SKM-1 (cell line): ENCODE measurements around the gene LCORL.
A peak's percentile ranks its signal among the peaks of the same experiment; 100 is the strongest.
"Not testable (repeated sequence)": the region's sequence is repeated elsewhere in the genome, so short reads cannot be mapped to it uniquely, and the experiment has no call there.

Experiments used
- DNase-seq: peaks from one replicate; lab custom pipeline; 2025; ENCODE audit not compliant: unreplicated experiment; lab: John Stamatoyannopoulos, UW

The LCORL gene

DNA sequence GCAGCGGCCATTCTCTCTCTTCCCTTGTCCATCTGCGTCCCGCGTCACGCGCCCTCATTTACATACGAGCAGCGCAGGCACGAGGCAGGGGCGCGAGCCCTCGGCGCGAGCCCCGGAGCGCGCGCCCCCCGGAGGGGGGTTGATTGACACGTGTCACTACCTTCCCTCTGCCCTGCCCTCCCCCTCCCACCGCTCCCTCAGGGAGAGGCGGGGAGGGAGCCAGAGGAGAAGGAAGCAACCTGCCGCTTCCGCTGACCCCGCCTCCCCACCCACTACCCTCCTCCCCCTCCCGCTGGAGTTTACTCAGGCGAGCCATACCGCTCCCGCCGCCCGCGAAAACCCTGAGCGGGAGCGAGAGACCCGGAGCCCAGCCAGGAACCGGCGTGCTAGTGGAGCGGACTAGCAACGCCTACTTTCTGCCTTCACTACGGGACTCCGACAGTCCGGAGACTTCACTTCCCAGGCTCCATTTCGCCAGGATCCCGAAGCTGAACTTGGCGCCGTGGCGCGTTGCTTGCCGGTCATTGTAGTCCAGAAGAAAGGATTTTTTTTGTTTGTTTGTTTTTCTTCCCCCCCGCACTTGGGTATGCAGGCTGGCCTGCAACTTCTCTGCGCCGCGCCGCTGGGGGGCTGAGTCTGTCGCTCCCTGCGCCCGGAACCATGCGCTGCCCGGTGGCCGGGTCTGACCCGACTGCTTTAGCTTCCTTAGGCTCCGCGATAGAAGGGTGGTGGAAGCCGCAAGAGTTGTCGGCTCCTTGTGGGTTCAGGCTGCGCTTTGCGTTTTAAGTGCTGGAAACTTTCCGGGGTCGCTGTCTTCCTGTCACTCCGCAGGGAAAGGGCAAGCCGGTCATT lies at the start of gene LCORL:
Gene LCORL, minus strand, starts transcription at position 36 of the 852 bp plus-strand sequence. Its CDS starts 4 bp downstream, at position 32.
- peak; percentile 95 for DNase-seq

DNA sequence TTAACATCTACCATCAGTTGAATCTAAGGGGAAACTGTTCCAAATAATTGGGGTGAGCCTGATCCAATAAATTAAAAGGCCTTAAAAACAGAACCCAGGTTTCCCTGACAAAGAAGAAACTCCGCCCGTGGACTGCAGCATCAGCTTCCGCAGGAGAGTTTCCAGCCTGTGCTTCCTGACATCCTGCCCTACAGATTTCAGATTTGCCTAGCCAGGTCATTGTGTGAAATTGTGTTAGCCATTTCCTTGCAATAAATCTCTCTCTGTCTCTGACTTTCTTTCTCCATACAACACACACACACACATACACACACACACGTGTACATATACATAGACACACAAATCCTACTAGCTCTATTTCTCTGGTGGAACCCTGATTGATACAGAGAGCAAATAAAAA lies 48.3 kb upstream of the LCORL start:
- DNase-seq = no peak

GRCh38 chr4:18067031-18067430 lies 45.5 kb upstream of the LCORL start:
- DNase-seq = no peak

- no peak for DNase-seq
Measured at GRCh38 chr4:18063079-18063478, 41.5 kb upstream of the LCORL start.

DNA sequence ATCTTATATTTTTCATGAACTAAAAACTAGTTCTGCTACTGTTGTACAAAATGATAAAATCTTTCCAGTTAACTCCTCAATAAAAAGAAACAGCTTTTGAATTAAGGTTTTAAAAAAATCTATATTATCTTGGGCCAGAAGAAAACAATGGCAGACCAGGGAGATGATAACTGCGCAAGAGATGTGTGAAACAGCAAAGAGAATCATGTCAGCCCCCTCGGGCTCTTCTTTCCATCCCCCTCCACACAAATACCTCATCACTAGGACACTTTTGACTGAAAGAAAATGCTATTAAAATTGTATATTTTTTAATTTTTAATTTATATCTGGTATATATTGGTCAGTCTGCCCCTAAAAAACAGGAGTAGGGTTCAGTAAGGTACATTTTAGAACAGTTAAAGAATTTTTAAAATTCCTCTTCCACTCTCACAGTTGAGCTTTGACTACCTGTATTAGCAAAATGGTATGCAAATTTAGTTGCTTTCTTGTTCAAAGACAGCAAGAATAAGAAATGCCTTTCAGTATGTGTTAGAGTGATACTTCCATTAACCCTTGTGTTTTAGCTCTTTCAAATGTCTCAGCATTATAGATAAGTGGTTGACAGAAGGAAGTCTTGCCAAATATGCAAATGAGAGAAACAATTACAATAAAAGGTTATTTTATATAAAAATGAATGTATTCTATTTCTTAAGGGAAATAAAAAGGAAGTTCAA lies 36.4 kb upstream of the LCORL start:
- DNase-seq = no peak

DNA sequence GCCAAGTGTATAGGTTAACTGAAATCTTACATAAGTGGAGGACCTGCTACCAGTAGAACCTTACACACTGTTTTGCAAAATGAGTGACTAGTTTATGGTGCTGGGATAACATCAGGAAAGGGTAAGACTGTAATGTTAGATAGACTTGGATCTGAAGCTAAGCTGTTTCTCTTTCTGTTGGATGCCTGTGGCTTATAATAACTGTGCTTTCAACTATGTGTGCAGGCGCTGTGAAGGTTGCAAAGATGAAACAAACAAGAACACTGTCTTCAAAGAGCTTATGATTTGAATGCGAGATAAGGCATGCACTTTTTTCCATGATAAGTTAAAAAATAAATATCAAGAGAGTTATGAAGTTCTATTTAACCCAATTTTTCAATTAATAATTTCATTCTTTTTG lies 34.5 kb upstream of the LCORL start:
- DNase-seq = no peak

DNA sequence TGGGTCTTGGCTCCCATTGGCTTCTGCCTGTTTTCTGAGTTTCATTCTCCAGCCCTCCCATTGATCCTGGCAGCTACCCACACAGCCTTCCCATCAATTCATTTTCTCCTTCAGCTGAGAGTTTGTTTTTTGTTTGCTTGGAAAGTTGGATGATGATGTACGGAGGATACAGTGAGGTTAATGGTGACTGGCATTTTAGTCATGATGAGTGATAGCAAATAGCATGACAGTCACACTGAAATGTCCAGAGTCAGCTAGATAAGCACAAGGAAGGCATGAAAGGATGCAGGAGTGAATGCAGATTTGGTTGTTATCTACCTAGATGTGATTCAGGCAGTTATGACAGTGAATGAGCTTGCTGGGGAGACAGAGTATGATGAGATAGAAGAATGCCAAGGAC lies 30.6 kb upstream of the LCORL start:
- no peak for DNase-seq

DNA sequence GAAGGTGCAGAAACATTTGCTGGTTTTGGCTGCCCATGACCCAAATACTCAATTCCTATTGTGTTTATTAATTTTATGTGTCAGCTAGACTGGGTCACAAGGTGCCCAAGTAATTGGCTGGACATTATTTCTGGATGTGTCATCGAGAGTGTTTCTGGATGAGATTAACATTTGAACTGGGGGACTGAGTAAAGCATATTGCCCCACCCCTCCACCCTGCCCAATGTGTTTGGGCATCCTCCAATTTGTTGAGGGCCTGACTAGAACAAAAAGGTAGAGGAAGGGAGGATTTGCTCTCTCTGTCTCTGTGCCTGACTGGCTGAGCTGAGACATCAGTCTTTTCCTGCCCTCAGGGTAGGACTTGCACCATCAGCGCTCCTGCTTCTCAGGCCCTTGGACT lies 29.7 kb upstream of the LCORL start:
- DNase-seq = no peak

GRCh38 chr4:18050448-18050847 lies 28.9 kb upstream of the LCORL start:
- DNase-seq = no peak

GRCh38 chr4:18049446-18049845 lies 27.9 kb upstream of the LCORL start:
- DNase-seq = no peak

DNA sequence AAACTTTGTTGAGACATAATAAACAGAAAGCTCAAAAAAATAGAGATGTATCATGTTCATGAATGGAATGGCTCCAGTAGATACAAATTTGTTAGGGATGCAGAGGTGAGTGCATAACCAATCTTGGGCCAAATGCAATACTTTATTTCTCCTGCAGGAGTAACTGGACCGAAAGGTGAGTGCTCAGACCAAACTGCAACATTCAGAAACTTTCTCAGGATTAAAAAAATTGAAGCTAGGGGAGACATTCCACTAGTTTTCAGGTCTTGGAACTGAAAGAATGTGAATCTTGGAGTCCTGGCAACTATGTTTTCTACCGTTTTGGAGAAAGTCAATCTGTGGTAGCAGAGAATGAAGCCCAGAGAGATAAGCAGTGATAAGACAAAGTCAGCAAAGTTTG lies 21.2 kb upstream of the LCORL start:
- no peak for DNase-seq

GRCh38 chr4:18042012-18042411 lies 20.5 kb upstream of the LCORL start:
- no peak for DNase-seq

DNA sequence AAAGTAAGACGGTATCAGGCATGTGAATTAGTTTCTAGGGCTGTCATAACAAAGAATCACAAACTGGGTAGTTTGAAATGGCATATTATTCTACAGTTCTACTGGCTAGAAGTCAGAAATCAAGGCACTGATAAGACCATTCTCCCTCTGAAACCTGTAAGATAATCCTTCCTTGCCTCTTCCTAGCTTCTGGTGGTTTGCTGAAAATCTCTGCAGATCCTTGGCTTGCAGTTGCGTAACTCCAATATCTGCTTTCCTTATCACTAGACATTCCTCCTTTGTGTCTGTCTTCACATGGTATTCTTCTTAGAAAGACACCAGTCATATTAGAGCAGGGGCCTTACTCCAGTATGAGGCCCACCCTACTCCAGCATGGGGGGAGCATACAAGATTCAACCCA lies 19.6 kb upstream of the LCORL start:
- no peak for DNase-seq

DNA sequence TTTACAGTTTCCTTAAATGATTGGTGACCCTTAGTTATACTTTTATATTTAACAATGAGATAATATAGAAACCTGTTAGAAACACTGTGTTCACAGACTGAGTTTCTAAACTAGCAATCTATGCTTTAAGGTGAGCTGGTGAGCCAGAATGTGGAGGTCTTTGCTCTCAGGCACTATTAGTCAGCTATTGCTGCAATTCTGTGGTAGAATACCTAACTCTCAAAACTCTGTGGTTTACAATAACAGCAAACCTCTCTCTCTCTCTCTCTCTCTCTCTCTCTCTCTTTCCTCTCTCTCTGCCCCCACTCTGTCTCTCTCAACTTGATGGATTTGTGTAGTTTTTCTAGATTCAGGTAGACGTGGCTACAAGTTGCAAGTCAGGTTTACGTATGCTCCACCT lies 17.6 kb upstream of the LCORL start:
- peak; percentile 6 for DNase-seq

- DNase-seq = not testable (repeated sequence)
Measured at GRCh38 chr4:18036369-18036768, 14.8 kb upstream of the LCORL start.

GRCh38 chr4:18034099-18034498 lies 12.5 kb upstream of the LCORL start:
- DNase-seq = no peak

- no peak for DNase-seq
Measured at GRCh38 chr4:18033111-18034085, 11.8 kb upstream of the LCORL start.

DNA sequence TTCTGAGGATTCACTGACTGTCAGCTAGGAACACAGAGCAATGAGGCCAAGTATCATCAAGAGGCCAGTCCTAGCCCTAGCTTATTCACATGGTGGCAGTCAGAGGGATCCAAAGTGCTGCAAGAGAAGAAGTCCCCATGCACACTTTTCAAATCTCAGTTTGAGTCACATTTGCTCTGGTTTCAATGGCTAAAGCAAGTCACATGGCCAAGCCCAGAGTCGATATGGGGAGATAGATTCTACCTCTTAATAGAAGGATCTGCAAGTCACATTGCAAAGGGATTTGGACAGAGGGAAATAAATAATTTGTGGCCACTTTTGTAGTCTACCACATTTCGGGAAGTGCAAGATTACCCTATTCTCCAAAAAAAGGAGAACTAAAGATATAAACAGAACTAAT lies 3.7 kb upstream of the LCORL start:
- DNase-seq = no peak

GRCh38 chr4:18022572-18023050 lies 1.1 kb upstream of the LCORL start:
- DNase-seq = no peak

- DNase-seq = no peak
Measured at GRCh38 chr4:18021470-18021719, 160 bp downstream of the LCORL start.

- DNase-seq = peak; percentile 24
Measured at GRCh38 chr4:18020671-18021469, 685 bp downstream of the LCORL start.
